Stimulated activated CD8-positive, alpha-beta memory T cell treated with anti-CD3 and anti-CD28 coated beads, Interleukin-7, amount 100 ng/mL, for 24 hours (primary cell): ENCODE measurements around the gene ENPP7.

Experiments used
- DNase-seq: peaks from one replicate; pipeline ENCODE4 v3.0.0-alpha.2; 2020; ENCODE audit warnings: low read depth

Gene ENPP7

GRCh38 chr17:79702550-79703236 lies 28.1 kb upstream of the ENPP7 start:
- DNase-seq: no peak

- DNase-seq: no peak
Observed at GRCh38 chr17:79704691-79705090, 26.1 kb upstream of the ENPP7 start.

- DNase-seq: no peak
Observed at GRCh38 chr17:79705674-79706073, 25.1 kb upstream of the ENPP7 start.

DNA sequence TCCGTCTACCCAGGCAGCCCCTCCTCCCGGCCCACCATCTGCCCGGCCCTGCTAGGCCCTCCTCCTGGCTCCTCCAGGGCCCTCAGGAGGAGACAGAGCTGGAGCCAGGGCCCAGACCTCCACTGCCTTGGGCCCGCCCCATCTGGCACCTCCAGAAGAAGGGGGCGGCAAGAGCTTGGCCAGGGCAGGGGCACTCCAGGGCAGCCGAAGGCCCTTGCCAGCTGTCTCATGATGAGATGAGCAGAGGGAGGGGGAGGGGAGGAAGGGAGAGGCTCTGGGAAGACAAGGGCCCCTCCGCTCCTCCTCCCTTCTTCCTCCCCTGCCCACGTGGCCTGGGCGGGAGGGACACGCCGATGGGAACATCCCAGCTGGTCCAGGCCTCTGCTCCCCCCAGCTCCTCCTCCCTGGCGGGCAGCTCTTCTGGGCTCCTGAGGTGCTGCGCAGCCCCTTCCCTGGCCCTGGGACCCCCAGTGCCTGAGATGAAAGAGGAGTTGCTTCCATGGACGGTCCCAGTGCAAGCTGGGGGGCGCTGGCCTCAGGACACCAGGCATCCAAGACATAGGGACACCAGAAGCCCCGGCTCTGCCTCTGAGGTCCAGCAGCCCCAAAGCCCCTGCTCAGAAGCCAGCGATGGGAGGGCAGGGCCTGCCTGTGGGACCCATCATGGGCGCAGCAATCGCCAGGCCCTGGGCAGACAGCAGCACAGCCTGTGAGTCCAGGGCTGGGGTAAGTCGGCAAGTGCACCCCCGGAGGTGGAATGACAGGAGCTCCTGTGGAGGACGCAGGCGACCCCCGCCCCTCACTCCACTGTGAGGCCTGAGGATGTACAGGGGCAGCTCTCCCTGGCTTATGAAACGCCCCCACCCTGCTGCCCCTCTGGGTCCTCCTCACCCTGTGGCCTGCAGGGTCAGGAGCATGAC lies 23.6 kb upstream of the ENPP7 start:
- no peak for DNase-seq

DNA sequence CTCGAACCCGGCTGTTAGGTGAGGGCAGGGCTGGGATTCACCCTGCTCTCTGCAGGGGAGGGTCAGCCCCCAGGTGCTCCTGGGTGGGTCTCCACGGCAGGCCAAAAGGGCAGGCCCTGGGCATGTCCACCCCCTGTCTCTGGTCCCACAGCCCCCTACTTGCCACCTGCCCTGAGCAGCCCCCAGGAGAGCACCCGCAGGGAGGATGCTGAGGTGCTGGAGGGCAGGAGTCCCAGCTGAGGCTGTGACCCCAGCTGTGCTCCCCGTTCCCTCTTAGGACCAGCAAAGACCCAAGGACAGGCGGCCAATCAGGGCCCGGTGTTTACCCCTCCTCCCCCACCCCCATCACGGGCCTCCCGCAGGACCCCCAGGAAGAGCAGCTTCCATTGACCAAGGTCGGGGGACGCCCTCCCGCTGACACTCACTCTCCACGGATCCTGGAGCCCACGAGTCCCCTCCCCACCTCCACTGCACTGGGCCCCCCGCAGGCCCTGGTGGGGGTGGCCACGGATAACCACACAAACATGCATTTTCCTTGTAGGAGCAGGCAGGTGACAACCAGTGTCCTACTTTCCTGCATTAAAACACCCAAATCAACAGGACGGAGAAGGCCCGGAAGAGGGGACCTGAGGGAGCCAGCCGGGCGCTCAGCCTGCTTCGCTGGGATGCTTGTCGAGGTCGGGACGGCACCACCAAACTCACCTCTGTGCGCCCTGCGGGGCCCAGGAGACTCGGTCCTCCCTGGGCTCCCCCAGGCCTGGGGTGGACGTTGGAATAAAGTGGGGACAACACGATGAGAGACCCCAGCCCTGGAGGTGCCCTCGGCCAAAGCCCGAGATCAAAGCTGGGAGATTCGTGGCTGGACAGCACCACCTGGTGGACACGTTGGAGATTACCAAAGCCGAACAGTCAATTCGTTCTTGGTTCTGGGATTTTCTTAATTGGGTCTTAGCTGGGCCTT lies 22.5 kb upstream of the ENPP7 start:
- DNase-seq: peak; percentile 26

DNA sequence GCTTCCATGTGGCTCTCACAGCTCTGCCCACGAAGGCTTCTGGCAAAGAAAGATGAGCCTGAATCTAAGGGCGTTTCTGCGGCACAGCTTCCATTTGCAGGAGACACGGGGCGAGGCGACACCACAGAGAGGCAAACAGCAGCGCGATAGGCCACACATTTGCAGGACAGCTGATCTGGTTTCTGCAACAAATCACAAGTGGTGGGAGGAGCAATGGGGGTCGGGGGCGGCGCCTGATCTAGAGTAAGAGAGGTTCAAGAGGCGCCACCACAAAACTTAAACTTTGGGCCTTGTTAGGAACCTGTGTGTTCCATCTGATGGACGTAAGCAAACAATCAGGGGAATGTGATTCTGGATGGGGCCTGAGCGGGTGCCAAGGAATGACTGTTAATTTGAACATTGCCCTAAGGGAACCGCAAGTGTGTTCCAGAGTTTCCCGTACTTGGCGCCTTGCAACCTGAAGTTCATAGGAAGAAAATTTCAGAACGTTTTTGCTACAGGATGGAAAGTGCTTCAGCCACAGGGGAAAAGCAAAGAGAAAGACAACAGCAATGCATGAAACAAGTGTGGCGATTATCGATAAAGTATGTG lies 18.9 kb upstream of the ENPP7 start:
- no peak for DNase-seq

DNA sequence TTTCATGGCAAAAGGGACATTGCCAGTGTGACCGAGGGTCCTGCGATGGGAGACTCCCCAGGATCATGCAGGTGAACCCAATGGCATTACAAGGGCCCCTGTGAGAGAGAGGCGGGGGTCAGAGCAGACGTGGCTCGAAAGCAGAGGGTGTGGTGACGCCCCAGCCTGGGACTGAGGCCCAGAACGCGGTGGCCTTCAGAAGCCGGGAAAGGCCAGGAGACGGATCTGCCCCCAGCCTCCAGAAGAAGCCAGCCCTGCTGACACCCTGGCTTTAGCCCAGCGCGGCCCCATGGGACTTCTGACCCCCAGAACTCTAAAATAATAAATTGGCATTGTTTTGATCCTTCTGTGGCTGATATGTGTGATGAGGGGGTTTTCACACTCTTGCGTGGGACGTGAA lies 17.4 kb upstream of the ENPP7 start:
- DNase-seq: no peak

- no peak for DNase-seq
Observed at GRCh38 chr17:79714176-79715097, 16.3 kb upstream of the ENPP7 start.

DNA sequence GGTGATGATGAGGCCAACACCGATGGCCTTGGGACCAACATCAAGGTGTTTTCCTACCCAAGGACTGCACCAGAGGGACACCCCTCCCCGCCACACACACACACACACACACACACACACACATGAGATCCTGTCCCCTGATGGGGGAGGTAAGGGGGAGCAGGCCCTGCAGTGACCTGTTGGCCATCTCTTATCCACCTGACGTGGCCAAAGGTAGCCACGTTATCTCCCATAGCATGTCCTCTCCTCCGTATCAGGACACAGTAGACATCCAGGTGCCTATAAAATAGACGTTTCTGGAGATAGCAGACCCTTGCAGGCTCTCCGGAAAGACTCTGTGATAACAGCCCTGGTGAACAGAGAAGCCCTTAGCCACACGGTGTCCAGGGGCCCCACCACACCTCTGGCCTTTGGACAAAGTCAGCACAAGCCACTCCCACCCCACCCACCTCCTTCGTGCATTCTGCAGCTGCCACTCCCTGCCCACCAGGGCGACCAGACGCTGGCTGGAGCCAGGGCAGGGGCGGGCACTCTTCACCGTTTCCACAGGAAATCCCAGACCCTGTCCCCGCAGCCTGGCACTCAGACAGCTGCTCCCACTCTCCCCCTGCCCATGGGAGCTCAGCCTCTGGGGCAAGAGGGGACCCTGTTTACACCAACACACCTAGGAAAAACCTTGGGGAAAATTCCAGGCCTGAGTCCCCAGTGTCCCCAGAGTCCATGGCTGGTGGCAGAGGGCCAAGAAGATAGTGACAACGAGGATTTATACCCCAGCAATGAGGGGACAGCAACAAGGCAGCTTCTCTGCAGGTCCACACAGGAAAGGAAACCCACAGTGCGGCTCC lies 15.4 kb upstream of the ENPP7 start:
- DNase-seq: no peak

GRCh38 chr17:79715943-79716797 lies 14.6 kb upstream of the ENPP7 start:
- no peak for DNase-seq

- DNase-seq: no peak
Observed at GRCh38 chr17:79720705-79721292, 9.9 kb upstream of the ENPP7 start.

DNA sequence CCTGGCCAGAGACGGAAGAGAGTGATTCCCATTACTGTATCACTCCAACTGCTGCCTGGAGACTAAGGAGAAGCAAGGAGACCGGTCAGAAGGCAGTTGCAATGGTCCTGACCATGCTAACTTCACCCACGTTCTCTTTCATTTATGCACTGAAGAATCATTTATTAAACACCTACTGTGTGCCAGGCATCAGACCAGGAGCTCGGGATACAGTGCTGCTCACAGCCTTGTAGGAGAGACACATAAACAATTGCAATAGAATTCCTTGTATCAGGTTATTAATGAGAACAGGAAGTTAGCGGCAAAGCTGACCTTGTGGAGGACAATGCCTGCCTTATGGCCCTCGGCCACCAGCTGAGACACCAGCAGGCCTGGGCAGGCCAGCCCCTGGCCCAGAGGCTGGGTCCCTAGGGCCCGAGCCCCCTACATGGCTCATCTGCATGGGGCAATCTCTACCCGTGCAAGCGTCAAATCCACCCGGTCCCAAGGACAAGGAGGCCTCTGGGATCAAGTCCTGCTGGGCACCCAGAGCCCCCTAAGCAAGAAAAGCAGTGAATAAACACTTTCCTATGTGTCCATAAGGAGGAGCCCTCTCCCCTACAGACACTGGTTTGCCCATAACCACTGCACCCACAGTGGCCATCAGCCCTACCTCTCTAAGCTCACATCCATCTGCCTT lies 8.6 kb upstream of the ENPP7 start:
- DNase-seq: no peak

GRCh38 chr17:79722787-79723186 lies 8.0 kb upstream of the ENPP7 start:
- no peak for DNase-seq

GRCh38 chr17:79728169-79728907 lies 2.4 kb upstream of the ENPP7 start:
- peak; percentile 64 for DNase-seq

DNA sequence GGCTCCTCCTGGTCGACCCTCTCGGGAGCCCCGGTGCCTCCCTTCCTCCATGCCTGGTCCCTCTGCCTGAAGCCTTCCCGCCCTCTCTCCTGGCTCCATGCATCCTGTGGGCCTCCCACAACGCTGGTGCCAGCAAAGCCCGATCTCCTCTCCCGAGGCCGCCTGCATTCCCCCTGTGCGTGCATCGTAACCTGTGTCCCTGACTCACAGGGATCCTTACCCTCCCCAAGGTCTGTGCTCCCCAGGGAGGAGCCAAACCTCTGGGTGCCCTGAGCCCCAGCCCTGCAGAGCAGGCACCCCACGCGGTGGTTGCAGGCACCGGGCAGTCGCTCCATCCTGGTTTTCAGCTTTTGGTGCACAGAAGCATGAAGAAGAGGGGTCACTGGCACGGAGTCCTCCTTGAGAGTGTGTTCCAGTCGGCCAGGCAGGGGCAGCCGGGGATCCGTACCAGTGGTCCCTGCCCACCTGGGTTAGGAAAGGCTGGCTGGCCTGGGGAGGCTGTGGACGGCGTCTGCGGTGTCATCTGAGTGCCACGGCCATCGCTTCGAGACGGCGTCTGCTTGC lies 1.8 kb upstream of the ENPP7 start:
- no peak for DNase-seq

- DNase-seq: no peak
Observed at GRCh38 chr17:79729761-79730160, 982 bp upstream of the ENPP7 start.

DNA sequence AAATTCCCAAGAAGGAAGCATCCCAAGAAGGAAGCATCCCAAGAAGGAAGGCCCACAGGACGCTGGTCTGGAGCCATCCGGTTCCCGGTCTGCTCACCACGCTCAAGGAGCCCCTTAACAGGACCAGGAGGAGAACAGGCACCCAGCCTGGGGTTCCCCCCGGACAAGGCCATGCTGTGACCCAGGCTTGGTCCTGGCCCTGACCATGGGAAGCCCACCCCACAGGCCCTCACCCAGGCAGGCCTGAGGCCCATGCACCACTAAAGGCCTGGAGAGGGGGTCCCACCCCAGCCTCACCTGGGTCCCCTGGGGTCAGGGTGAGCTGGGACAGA lies 340 bp upstream of the ENPP7 start:
- DNase-seq: no peak
